GM23338 (cell line): ENCODE results near the gene CACNA1C.

Experiments
- EZH2 ChIP-seq: fragments of 200-600 bp; sonication (generic); IDR thresholded peaks from one replicate; pipeline ENCODE4 v1.8.0; 2017; ENCODE audit warnings: antibody characterized with exemption, mild to moderate bottlenecking, low read depth; ENCODE audit not compliant: unreplicated experiment
- EZH2phosphoT487 ChIP-seq: fragments of 200-600 bp; sonication (generic); IDR thresholded peaks from one replicate; pipeline ENCODE4 v1.8.1; 2018; ENCODE audit warnings: antibody characterized with exemption; ENCODE audit not compliant: unreplicated experiment
- NANOG ChIP-seq: IDR thresholded peaks from 2 replicates; pipeline ENCODE4 v1.6.1; 2016; ENCODE audit warnings: antibody characterized with exemption, borderline replicate concordance
- POLR2AphosphoS5 ChIP-seq: IDR thresholded peaks from 2 replicates; pipeline ENCODE4 v1.6.1; 2016; ENCODE audit warnings: antibody characterized with exemption, low read depth
- ZNF114 ChIP-seq: fragments of 250-450 bp; sonication (Bioruptor Pico); IDR thresholded peaks from 2 replicates; pipeline ENCODE4 v1.5.0; 2020; ENCODE audit warnings: mild to moderate bottlenecking, moderate library complexity
- TF ChIP-seq, protein P1 (sequence below), 2 experiments: fragments of 200-600 bp in 1 of 2; sonication (generic) in 1 of 2; conservative IDR thresholded peaks; 2 replicates each; pipeline versions ENCODE4 v1.5.1 to v1.6.1; 2016 to 2017; ENCODE audit warnings: antibody characterized with exemption in 2 of 2, low read depth in 2 of 2, mild to moderate bottlenecking in 2 of 2, moderate library complexity in 1 of 2
- TF ChIP-seq, protein P2 (sequence below): IDR thresholded peaks from one replicate; pipeline ENCODE4 v1.6.1; 2018; ENCODE audit warnings: antibody characterized with exemption; ENCODE audit not compliant: unreplicated experiment

GRCh38 chr12:2244013-2244861 lies 191.4 kb downstream of the CACNA1C start:
- TF ChIP-seq, protein P1, sequence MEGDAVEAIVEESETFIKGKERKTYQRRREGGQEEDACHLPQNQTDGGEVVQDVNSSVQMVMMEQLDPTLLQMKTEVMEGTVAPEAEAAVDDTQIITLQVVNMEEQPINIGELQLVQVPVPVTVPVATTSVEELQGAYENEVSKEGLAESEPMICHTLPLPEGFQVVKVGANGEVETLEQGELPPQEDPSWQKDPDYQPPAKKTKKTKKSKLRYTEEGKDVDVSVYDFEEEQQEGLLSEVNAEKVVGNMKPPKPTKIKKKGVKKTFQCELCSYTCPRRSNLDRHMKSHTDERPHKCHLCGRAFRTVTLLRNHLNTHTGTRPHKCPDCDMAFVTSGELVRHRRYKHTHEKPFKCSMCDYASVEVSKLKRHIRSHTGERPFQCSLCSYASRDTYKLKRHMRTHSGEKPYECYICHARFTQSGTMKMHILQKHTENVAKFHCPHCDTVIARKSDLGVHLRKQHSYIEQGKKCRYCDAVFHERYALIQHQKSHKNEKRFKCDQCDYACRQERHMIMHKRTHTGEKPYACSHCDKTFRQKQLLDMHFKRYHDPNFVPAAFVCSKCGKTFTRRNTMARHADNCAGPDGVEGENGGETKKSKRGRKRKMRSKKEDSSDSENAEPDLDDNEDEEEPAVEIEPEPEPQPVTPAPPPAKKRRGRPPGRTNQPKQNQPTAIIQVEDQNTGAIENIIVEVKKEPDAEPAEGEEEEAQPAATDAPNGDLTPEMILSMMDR (conservative IDR thresholded peaks at IDR 0.05; ENCODE audit: low read depth in 2 of 2), result no peak
- TF ChIP-seq EZH2phosphoT487 (no peak), EZH2 (no peak), POLR2AphosphoS5 (no peak), ZNF114 (CRISPR knock-in tag) (no peak), NANOG (no peak)
- TF ChIP-seq, protein P2, sequence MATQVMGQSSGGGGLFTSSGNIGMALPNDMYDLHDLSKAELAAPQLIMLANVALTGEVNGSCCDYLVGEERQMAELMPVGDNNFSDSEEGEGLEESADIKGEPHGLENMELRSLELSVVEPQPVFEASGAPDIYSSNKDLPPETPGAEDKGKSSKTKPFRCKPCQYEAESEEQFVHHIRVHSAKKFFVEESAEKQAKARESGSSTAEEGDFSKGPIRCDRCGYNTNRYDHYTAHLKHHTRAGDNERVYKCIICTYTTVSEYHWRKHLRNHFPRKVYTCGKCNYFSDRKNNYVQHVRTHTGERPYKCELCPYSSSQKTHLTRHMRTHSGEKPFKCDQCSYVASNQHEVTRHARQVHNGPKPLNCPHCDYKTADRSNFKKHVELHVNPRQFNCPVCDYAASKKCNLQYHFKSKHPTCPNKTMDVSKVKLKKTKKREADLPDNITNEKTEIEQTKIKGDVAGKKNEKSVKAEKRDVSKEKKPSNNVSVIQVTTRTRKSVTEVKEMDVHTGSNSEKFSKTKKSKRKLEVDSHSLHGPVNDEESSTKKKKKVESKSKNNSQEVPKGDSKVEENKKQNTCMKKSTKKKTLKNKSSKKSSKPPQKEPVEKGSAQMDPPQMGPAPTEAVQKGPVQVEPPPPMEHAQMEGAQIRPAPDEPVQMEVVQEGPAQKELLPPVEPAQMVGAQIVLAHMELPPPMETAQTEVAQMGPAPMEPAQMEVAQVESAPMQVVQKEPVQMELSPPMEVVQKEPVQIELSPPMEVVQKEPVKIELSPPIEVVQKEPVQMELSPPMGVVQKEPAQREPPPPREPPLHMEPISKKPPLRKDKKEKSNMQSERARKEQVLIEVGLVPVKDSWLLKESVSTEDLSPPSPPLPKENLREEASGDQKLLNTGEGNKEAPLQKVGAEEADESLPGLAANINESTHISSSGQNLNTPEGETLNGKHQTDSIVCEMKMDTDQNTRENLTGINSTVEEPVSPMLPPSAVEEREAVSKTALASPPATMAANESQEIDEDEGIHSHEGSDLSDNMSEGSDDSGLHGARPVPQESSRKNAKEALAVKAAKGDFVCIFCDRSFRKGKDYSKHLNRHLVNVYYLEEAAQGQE, result no peak
